Measurements from ENCODE around the gene CPPED1.

CPPED1 gene

DNA sequence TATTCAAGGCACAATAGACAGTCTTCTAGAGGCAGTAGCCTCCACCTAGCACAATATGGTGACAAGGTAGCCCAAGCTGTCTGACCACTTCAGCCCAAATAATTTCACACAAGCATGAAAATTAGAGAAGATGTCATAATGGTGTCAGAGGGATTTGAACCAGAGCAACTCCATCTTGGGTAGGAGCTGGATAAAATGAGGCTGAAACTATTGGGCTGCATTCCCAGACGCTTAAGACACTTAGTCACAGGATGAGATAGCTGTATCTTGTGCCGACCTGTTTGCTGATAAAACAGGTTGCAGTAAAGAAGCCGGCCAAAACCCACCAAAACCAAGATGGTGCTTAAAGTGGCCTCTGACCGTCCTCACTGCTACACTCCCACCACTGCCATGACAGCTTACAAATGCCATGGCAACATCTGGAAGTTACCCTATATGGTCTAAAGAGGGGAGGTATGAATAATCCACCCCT is 192.6 kb downstream of the CPPED1 start:
- Histone ChIP-seq H3K9me3 (ENCODE audit: control insufficient read depth, low read length) (no peaks in the 10 kb centered on the region), H2AFZ (no peak overlapping the region), H3K9ac (no peak overlapping the region), H3K4me1 (no peaks in the 10 kb centered on the region), H3K4me3 (ENCODE audit: low read depth, low read length) (no peak overlapping the region), H3K4me2 (ENCODE audit: low read length) (no peak overlapping the region), H3K79me2 (no peaks in the 10 kb centered on the region), H3K27me3 (ENCODE audit: control insufficient read depth, insufficient read depth, low read length) (no peaks in the 10 kb centered on the region), H3K36me3 (ENCODE audit: control insufficient read depth, insufficient read depth, low read length) (no peaks in the 10 kb centered on the region), H3K27ac (no peak overlapping the region)
- TF ChIP-seq, protein P1, sequence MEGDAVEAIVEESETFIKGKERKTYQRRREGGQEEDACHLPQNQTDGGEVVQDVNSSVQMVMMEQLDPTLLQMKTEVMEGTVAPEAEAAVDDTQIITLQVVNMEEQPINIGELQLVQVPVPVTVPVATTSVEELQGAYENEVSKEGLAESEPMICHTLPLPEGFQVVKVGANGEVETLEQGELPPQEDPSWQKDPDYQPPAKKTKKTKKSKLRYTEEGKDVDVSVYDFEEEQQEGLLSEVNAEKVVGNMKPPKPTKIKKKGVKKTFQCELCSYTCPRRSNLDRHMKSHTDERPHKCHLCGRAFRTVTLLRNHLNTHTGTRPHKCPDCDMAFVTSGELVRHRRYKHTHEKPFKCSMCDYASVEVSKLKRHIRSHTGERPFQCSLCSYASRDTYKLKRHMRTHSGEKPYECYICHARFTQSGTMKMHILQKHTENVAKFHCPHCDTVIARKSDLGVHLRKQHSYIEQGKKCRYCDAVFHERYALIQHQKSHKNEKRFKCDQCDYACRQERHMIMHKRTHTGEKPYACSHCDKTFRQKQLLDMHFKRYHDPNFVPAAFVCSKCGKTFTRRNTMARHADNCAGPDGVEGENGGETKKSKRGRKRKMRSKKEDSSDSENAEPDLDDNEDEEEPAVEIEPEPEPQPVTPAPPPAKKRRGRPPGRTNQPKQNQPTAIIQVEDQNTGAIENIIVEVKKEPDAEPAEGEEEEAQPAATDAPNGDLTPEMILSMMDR (IDR thresholded peaks at IDR 0.05), result no peak

DNA sequence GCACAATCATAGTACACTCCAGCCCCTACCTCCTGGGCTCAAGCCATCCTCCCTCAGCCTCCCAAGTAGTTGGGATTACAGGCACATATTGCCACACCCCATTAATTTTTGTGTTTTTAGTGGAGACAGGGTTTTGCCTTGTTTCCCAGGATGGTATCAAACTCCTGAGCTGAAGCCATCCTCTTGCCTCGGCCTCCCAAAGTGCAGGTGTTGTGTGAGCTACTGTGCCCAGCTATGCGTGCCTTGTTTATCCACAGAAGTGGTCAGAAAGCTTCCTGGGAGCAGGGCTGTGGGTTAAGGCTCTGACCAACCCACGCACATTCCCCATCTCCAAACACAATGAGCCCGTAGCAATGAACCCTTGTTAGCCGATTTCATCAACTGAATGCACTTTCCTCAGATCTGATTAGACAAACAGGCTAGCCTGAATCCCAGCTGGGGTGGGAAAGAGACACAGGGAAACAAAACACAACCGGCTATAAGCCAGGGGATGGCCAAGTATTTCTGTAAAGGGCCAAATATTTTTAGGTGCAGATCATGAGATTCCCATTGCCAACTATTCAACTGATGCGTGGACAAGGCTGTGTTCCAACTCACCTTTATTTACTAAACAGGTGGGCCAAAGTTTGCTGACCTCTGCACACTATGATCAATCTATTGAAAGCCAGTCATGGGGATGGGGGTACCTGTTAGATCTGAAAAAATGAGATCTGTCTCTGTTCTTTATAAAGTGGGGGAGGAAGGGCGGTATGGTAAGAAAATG is 193.6 kb downstream of the CPPED1 start:
- H3K4me2 ChIP-seq (ENCODE audit: low read length), result no peak overlapping the region
- H3K9ac ChIP-seq, result no peak overlapping the region
- H2AFZ ChIP-seq, result no peak overlapping the region
- H3K79me2 ChIP-seq, result no peaks in the 10 kb centered on the region
- no peaks in the 10 kb centered on the region for H3K36me3 ChIP-seq (ENCODE audit: control insufficient read depth, insufficient read depth, low read length)
- no peak overlapping the region for H3K4me3 ChIP-seq (ENCODE audit: low read depth, low read length)
- H3K27me3 ChIP-seq (ENCODE audit: control insufficient read depth, insufficient read depth, low read length), result no peaks in the 10 kb centered on the region
- TF ChIP-seq, protein P1 (IDR thresholded peaks at IDR 0.05), result no peak
- H3K4me1 ChIP-seq, result no peaks in the 10 kb centered on the region
- H3K27ac ChIP-seq, result no peak overlapping the region
- no peaks in the 10 kb centered on the region for H3K9me3 ChIP-seq (ENCODE audit: control insufficient read depth, low read length)
